Measurements from ENCODE around the gene CSKMT.
A peak's percentile ranks its signal among the peaks of the same experiment; 100 is the strongest.
"Not testable (repeated sequence)": the region's sequence is repeated elsewhere in the genome, so short reads cannot be mapped to it uniquely, and the experiment has no call there.

The CSKMT gene

GRCh38 chr11:62656796-62657429 lies 8.2 kb upstream of the CSKMT start:
- no peak for DNase-seq (ENCODE audit: low read depth)

- no peak for DNase-seq (ENCODE audit: low read depth)
Measured at GRCh38 chr11:62664405-62665074, 572 bp upstream of the CSKMT start.

GRCh38 chr11:62665599-62666258 lies 617 bp downstream of the CSKMT start:
- peak; percentile 31 for DNase-seq (ENCODE audit: low read depth)

GRCh38 chr11:62666259-62666926 lies 1.3 kb downstream of the CSKMT start:
- DNase-seq (ENCODE audit: low read depth) = no peak

GRCh38 chr11:62667460-62667859 lies 2.3 kb downstream of the CSKMT start:
- no peak for DNase-seq (ENCODE audit: low read depth)

GRCh38 chr11:62669420-62670161 lies 4.5 kb downstream of the CSKMT start:
- DNase-seq (ENCODE audit: low read depth) = no peak

- DNase-seq (ENCODE audit: low read depth) = no peak
Measured at GRCh38 chr11:62671236-62671607, 6.1 kb downstream of the CSKMT start.

- peak; percentile 73 for DNase-seq (ENCODE audit: low read depth)
Measured at GRCh38 chr11:62671608-62672389, 6.7 kb downstream of the CSKMT start, which contains the start of the genes LBHD1 and UQCC3. Gene LBHD1 (minus strand): TSS chr11:62672267. CDS start chr11:62670031, 2,236 bp downstream. Gene UQCC3 (plus strand): TSS chr11:62671673. CDS start chr11:62671746, 73 bp downstream.

GRCh38 chr11:62673196-62673525 lies 8.0 kb downstream of the CSKMT start:
- DNase-seq (ENCODE audit: low read depth) = no peak

- not testable (repeated sequence) for DNase-seq (ENCODE audit: low read depth)
Measured at GRCh38 chr11:62675415-62675814, 10.3 kb downstream of the CSKMT start.

GRCh38 chr11:62676698-62677097 lies 11.6 kb downstream of the CSKMT start:
- DNase-seq (ENCODE audit: low read depth) = no peak

GRCh38 chr11:62677156-62677555 lies 12.0 kb downstream of the CSKMT start:
- no peak for DNase-seq (ENCODE audit: low read depth)

GRCh38 chr11:62677714-62678113 lies 12.6 kb downstream of the CSKMT start:
- DNase-seq (ENCODE audit: low read depth) = no peak

- no peak for DNase-seq (ENCODE audit: low read depth)
Measured at GRCh38 chr11:62678433-62678769, 13.3 kb downstream of the CSKMT start.

- DNase-seq (ENCODE audit: low read depth) = peak; percentile 91
Measured at GRCh38 chr11:62678770-62679696, 13.9 kb downstream of the CSKMT start, which contains the start of gene UBXN1. Gene UBXN1 (minus strand): TSS chr11:62679073. CDS start chr11:62678923, 150 bp downstream.

- peak; percentile 88 for DNase-seq (ENCODE audit: low read depth)
Measured at GRCh38 chr11:62680825-62681240, 15.7 kb downstream of the CSKMT start.

- no peak for DNase-seq (ENCODE audit: low read depth)
Measured at GRCh38 chr11:62682518-62682917, 17.4 kb downstream of the CSKMT start.

GRCh38 chr11:62687508-62688396 lies 22.6 kb downstream of the CSKMT start:
- no peak for DNase-seq (ENCODE audit: low read depth)

GRCh38 chr11:62688491-62688890 lies 23.4 kb downstream of the CSKMT start:
- DNase-seq (ENCODE audit: low read depth) = no peak
